HL-60 (cell line): ENCODE data around the gene TBC1D5.

Experiments
- DNase-seq, 2 experiments: peaks; one replicate each; pipeline ENCODE4 v3.0.0-alpha.2; 2010 to 2020; ENCODE audit warnings: low read depth in 1 of 2, low spot score in 1 of 2
- H3K27ac ChIP-seq: fragments of 250-450 bp; sonication (Bioruptor Pico); replicated peaks from 2 replicates; pipeline ENCODE4 v1.5.1; 2020; ENCODE audit warnings: mild to moderate bottlenecking, moderate library complexity
- H3K27me3 ChIP-seq: fragments of 250-450 bp; sonication (Bioruptor Pico); 2 replicates; pipeline ENCODE4 v1.5.1; 2021; ENCODE audit warnings: mild to moderate bottlenecking, moderate library complexity; ENCODE audit not compliant: insufficient read depth, poor library complexity, severe bottlenecking
- H3K4me3 ChIP-seq: replicated peaks from 2 replicates; pipeline ENCODE4 v1.5.1; 2011; ENCODE audit warnings: mild to moderate bottlenecking, control low read depth, low read length; ENCODE audit not compliant: insufficient read depth
- CTCF ChIP-seq: IDR thresholded peaks from one replicate; pipeline ENCODE4 v1.5.1; 2011; ENCODE audit warnings: low read length, control low read depth, inconsistent platforms; ENCODE audit not compliant: insufficient read depth
- GABPA ChIP-seq: IDR thresholded peaks from 2 replicates; pipeline ENCODE4 v1.6.1; 2012; ENCODE audit warnings: low read depth
- POLR2AphosphoS5 ChIP-seq: IDR thresholded peaks from 2 replicates; pipeline ENCODE4 v1.6.1; 2012; ENCODE audit warnings: low read depth
- REST ChIP-seq: IDR thresholded peaks from 2 replicates; pipeline ENCODE4 v1.6.1; 2012; ENCODE audit warnings: low read depth; ENCODE audit not compliant: insufficient replicate concordance
- SPI1 ChIP-seq: IDR thresholded peaks from 2 replicates; pipeline ENCODE4 v1.6.1; 2012; ENCODE audit warnings: low read depth, mild to moderate bottlenecking, borderline replicate concordance

The TBC1D5 gene

GRCh38 chr3:17141699-17142098, 600.7 kb downstream of the TBC1D5 start:
- DNase-seq = no peak
- Histone ChIP-seq H3K27ac (no peak overlapping the region), H3K4me3 (no peak overlapping the region), H3K27me3 (no peaks in the 10 kb centered on the region)
- no peak for TF ChIP-seq CTCF
- no peak for TF ChIP-seq POLR2AphosphoS5

- TF ChIP-seq CTCF (no peak), SPI1 (no peak), POLR2AphosphoS5 (no peak), REST (no peak), GABPA (no peak)
- Histone ChIP-seq H3K27ac (no peak overlapping the region), H3K27me3 (no peaks in the 10 kb centered on the region), H3K4me3 (no peak overlapping the region)
- no peak for DNase-seq
Observed at GRCh38 chr3:17140670-17141505, 601.5 kb downstream of the TBC1D5 start.

GRCh38 chr3:17138246-17139039, 604.0 kb downstream of the TBC1D5 start:
- H3K27ac ChIP-seq = no peak overlapping the region
- DNase-seq = no peak
- TF ChIP-seq GABPA = no peak
- no peak for TF ChIP-seq REST
- no peak for TF ChIP-seq POLR2AphosphoS5
- no peak for TF ChIP-seq CTCF
- TF ChIP-seq SPI1 = no peak
- no peak overlapping the region for H3K4me3 ChIP-seq
- H3K27me3 ChIP-seq = no peaks in the 10 kb centered on the region
